SK-N-SH treated with all-trans-retinoic acid at 6 μM for 48 hours (cell line): Measurements from ENCODE around the gene CALML3.

ENCODE experiments used
- ATAC-seq: fragments of 200-7000 bp; cut with Tn5 transposase; 3 replicates; pipeline ENCODE4 v1.9.1; 2020; ENCODE audit warnings: mild to moderate bottlenecking, moderate library complexity
- ARNTL ChIP-seq: fragments of 450-650 bp; formaldehyde crosslinking; IDR thresholded peaks from 2 replicates; pipeline ENCODE4 v1.5.0; 2020; ENCODE audit warnings: low read depth, mild to moderate bottlenecking, moderate library complexity, borderline replicate concordance
- CSDC2 ChIP-seq: fragments of 250-450 bp; sonication (Bioruptor Pico); IDR thresholded peaks from 2 replicates; pipeline ENCODE4 v1.5.0; 2020; ENCODE audit warnings: mild to moderate bottlenecking, moderate library complexity
- ESRRG ChIP-seq: fragments of 250-450 bp; sonication (Bioruptor Pico); IDR thresholded peaks from 2 replicates; pipeline ENCODE4 v1.6.1; 2021; ENCODE audit warnings: mild to moderate bottlenecking
- GLIS3 ChIP-seq: fragments of 250-450 bp; sonication (Bioruptor Pico); IDR thresholded peaks from 2 replicates; pipeline ENCODE4 v1.5.0; 2020; ENCODE audit warnings: mild to moderate bottlenecking, moderate library complexity
- ISL1 ChIP-seq: fragments of 250-450 bp; sonication (Bioruptor Pico); IDR thresholded peaks from 2 replicates; pipeline ENCODE4 v2.1.2; 2022; ENCODE audit warnings: mild to moderate bottlenecking, moderate library complexity
- OSR1 ChIP-seq: fragments of 250-450 bp; sonication (Bioruptor Pico); IDR thresholded peaks from 2 replicates; pipeline ENCODE4 v1.8.0; 2022; ENCODE audit warnings: moderate library complexity, mild to moderate bottlenecking, inconsistent platforms
- PPARA ChIP-seq: fragments of 250-450 bp; sonication (Bioruptor Pico); IDR thresholded peaks from 2 replicates; pipeline ENCODE4 v1.5.0; 2020; ENCODE audit warnings: mild to moderate bottlenecking, borderline replicate concordance
- RARB ChIP-seq: fragments of 250-450 bp; sonication (Bioruptor Pico); IDR thresholded peaks from 2 replicates; pipeline ENCODE4 v1.8.0; 2021; ENCODE audit warnings: mild to moderate bottlenecking, moderate library complexity
- SNAI2 ChIP-seq: fragments of 250-450 bp; sonication (Bioruptor Pico); IDR thresholded peaks from 2 replicates; pipeline ENCODE4 v1.5.0; 2020; ENCODE audit warnings: mild to moderate bottlenecking, moderate library complexity
- TOX ChIP-seq: fragments of 250-450 bp; sonication (Bioruptor Pico); IDR thresholded peaks from 2 replicates; pipeline ENCODE4 v1.8.0; 2021; ENCODE audit warnings: mild to moderate bottlenecking, moderate library complexity, borderline replicate concordance
- ZC3H10 ChIP-seq: fragments of 250-450 bp; sonication (Bioruptor Pico); IDR thresholded peaks from 2 replicates; pipeline ENCODE4 v1.5.1; 2021; ENCODE audit warnings: mild to moderate bottlenecking, moderate library complexity
- ZFP3 ChIP-seq: fragments of 250-450 bp; sonication (Bioruptor Pico); IDR thresholded peaks from 2 replicates; pipeline ENCODE4 v1.5.0; 2020; ENCODE audit warnings: mild to moderate bottlenecking, moderate library complexity
- ZFP30 ChIP-seq: fragments of 450-650 bp; formaldehyde crosslinking; IDR thresholded peaks from 2 replicates; pipeline ENCODE4 v1.5.0; 2022; ENCODE audit warnings: mild to moderate bottlenecking, moderate library complexity
- ZNF565 ChIP-seq: fragments of 450-650 bp; formaldehyde crosslinking; conservative IDR thresholded peaks from 2 replicates; pipeline ENCODE4 v1.5.0; 2020; ENCODE audit warnings: low read depth, mild to moderate bottlenecking, moderate library complexity
- ZNF70 ChIP-seq: fragments of 450-650 bp; formaldehyde crosslinking; IDR thresholded peaks from 2 replicates; pipeline ENCODE4 v1.5.0; 2020; ENCODE audit warnings: mild to moderate bottlenecking, moderate library complexity
- ZNF8 ChIP-seq: fragments of 450-650 bp; formaldehyde crosslinking; IDR thresholded peaks from 2 replicates; pipeline ENCODE4 v1.5.0; 2020; ENCODE audit warnings: mild to moderate bottlenecking, moderate library complexity
- TF ChIP-seq, protein P1 (sequence below): fragments of 250-450 bp; sonication (Bioruptor Pico); IDR thresholded peaks from 2 replicates; pipeline ENCODE4 v1.8.0; 2021; ENCODE audit warnings: low read depth, mild to moderate bottlenecking, moderate library complexity, borderline replicate concordance
- TF ChIP-seq, protein P2 (sequence below): fragments of 250-450 bp; sonication (Bioruptor Pico); IDR thresholded peaks from 2 replicates; pipeline ENCODE4 v1.5.0; 2020; ENCODE audit warnings: mild to moderate bottlenecking, moderate library complexity
- TF ChIP-seq, protein P3 (sequence below): fragments of 250-450 bp; sonication (Bioruptor Pico); IDR thresholded peaks from 2 replicates; pipeline ENCODE4 v1.8.0; 2020; ENCODE audit warnings: mild to moderate bottlenecking, moderate library complexity, borderline replicate concordance
- TF ChIP-seq, protein P4 (sequence below): fragments of 250-450 bp; sonication (Bioruptor Pico); IDR thresholded peaks from 2 replicates; pipeline ENCODE4 v1.5.1; 2020; ENCODE audit warnings: low read depth, mild to moderate bottlenecking, moderate library complexity
- TF ChIP-seq, protein P5 (sequence below): fragments of 250-450 bp; sonication (Bioruptor Pico); IDR thresholded peaks from 2 replicates; pipeline ENCODE4 v1.5.1; 2021; ENCODE audit warnings: mild to moderate bottlenecking, moderate library complexity

CALML3 gene

DNA sequence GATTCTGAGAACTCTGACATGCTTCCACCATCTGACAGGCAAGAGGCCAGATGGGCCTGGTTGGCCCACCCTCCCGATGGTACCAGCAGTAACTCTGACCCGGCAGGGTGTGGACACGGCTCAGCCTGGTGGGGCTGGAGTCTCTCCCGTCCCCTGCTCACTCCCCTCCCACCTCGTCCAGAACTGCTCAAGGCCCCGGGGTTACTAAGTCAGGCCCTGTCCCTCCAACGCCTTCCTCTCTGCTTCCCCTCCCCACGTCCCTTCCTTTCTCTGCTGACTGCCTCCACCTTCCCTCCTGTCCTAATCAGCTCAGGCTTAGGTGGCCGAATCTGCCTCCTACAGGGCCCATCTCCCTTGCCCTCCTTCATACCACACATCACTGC lies 37.9 kb upstream of the CALML3 start:
- no peak for ATAC-seq
- TF ChIP-seq ESRRG (no peak), CSDC2 (no peak), ZFP30 (CRISPR knock-in tag) (no peak), ISL1 (CRISPR knock-in tag) (no peak), PPARA (CRISPR knock-in tag) (no peak), OSR1 (CRISPR knock-in tag) (no peak), ZC3H10 (CRISPR knock-in tag) (no peak), GLIS3 (CRISPR knock-in tag) (no peak), SNAI2 (no peak)
- TF ChIP-seq, protein P1, sequence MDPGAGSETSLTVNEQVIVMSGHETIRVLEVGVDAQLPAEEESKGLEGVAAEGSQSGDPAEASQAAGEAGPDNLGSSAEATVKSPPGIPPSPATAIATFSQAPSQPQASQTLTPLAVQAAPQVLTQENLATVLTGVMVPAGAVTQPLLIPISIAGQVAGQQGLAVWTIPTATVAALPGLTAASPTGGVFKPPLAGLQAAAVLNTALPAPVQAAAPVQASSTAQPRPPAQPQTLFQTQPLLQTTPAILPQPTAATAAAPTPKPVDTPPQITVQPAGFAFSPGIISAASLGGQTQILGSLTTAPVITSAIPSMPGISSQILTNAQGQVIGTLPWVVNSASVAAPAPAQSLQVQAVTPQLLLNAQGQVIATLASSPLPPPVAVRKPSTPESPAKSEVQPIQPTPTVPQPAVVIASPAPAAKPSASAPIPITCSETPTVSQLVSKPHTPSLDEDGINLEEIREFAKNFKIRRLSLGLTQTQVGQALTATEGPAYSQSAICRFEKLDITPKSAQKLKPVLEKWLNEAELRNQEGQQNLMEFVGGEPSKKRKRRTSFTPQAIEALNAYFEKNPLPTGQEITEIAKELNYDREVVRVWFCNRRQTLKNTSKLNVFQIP (CRISPR knock-in tag), result no peak
- TF ChIP-seq, protein P2, sequence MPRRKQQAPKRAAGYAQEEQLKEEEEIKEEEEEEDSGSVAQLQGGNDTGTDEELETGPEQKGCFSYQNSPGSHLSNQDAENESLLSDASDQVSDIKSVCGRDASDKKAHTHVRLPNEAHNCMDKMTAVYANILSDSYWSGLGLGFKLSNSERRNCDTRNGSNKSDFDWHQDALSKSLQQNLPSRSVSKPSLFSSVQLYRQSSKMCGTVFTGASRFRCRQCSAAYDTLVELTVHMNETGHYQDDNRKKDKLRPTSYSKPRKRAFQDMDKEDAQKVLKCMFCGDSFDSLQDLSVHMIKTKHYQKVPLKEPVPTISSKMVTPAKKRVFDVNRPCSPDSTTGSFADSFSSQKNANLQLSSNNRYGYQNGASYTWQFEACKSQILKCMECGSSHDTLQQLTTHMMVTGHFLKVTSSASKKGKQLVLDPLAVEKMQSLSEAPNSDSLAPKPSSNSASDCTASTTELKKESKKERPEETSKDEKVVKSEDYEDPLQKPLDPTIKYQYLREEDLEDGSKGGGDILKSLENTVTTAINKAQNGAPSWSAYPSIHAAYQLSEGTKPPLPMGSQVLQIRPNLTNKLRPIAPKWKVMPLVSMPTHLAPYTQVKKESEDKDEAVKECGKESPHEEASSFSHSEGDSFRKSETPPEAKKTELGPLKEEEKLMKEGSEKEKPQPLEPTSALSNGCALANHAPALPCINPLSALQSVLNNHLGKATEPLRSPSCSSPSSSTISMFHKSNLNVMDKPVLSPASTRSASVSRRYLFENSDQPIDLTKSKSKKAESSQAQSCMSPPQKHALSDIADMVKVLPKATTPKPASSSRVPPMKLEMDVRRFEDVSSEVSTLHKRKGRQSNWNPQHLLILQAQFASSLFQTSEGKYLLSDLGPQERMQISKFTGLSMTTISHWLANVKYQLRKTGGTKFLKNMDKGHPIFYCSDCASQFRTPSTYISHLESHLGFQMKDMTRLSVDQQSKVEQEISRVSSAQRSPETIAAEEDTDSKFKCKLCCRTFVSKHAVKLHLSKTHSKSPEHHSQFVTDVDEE, result no peak
- TF ChIP-seq, protein P3, sequence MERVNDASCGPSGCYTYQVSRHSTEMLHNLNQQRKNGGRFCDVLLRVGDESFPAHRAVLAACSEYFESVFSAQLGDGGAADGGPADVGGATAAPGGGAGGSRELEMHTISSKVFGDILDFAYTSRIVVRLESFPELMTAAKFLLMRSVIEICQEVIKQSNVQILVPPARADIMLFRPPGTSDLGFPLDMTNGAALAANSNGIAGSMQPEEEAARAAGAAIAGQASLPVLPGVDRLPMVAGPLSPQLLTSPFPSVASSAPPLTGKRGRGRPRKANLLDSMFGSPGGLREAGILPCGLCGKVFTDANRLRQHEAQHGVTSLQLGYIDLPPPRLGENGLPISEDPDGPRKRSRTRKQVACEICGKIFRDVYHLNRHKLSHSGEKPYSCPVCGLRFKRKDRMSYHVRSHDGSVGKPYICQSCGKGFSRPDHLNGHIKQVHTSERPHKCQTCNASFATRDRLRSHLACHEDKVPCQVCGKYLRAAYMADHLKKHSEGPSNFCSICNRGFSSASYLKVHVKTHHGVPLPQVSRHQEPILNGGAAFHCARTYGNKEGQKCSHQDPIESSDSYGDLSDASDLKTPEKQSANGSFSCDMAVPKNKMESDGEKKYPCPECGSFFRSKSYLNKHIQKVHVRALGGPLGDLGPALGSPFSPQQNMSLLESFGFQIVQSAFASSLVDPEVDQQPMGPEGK (CRISPR knock-in tag), result no peak

DNA sequence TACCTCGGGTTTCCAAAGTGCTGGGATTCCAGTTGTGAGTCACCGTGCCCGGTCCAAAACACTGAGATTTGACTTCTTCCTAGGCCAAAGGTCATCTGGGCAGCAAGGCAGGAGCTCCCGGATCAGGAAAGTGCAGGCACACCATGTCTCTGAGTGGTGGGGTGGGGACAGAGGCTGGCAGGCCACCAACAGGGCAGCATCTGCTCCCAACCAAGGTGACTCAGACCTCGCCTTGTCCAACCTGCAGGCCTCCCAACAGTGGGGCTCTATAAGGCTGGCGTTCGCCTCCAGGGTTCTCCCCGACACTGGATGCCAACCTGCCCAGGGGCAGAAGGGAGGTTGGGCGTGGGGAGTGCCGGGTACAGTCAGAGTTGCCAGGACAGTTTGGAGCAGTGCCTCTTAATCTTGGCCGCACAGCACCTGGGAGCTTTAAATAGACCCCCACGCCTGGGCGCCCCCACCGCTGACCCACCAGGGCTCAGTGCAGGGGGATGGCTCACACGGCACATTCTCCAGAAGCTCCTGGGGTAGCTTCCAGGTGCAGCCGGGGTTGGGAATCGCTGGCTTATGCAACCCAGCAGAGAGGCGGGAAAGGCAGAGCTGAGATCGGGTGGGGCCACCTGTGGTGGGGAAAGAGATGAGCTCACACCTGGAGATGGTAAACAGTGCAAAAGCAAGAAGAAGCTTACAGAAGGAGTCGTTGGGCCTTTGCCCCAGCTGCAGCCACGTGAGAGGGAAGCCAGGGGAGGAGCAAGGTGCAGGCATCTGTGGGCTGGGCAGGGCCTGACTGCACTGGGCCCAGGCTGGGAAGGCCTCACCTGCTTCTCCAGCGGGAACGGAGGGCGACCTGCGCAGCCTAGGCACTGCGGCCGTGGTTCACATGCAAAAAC lies 36.2 kb upstream of the CALML3 start:
- TF ChIP-seq ZFP3 (no peak), ISL1 (CRISPR knock-in tag) (no peak), ZNF70 (CRISPR knock-in tag) (no peak), TOX (no peak), GLIS3 (CRISPR knock-in tag) (no peak), ZNF8 (no peak), ZNF565 (CRISPR knock-in tag) (no peak), PPARA (CRISPR knock-in tag) (no peak), RARB (CRISPR knock-in tag) (no peak), ZFP30 (CRISPR knock-in tag) (no peak), ESRRG (no peak), ARNTL (CRISPR knock-in tag) (no peak)
- TF ChIP-seq, protein P1 (CRISPR knock-in tag), result no peak
- TF ChIP-seq, protein P4, sequence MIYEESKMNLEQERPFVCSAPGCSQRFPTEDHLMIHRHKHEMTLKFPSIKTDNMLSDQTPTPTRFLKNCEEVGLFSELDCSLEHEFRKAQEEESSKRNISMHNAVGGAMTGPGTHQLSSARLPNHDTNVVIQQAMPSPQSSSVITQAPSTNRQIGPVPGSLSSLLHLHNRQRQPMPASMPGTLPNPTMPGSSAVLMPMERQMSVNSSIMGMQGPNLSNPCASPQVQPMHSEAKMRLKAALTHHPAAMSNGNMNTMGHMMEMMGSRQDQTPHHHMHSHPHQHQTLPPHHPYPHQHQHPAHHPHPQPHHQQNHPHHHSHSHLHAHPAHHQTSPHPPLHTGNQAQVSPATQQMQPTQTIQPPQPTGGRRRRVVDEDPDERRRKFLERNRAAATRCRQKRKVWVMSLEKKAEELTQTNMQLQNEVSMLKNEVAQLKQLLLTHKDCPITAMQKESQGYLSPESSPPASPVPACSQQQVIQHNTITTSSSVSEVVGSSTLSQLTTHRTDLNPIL (CRISPR knock-in tag), result no peak
- TF ChIP-seq, protein P3 (CRISPR knock-in tag), result no peak
- TF ChIP-seq, protein P5, sequence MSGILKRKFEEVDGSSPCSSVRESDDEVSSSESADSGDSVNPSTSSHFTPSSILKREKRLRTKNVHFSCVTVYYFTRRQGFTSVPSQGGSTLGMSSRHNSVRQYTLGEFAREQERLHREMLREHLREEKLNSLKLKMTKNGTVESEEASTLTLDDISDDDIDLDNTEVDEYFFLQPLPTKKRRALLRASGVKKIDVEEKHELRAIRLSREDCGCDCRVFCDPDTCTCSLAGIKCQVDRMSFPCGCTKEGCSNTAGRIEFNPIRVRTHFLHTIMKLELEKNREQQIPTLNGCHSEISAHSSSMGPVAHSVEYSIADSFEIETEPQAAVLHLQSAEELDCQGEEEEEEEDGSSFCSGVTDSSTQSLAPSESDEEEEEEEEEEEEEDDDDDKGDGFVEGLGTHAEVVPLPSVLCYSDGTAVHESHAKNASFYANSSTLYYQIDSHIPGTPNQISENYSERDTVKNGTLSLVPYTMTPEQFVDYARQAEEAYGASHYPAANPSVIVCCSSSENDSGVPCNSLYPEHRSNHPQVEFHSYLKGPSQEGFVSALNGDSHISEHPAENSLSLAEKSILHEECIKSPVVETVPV (CRISPR knock-in tag), result no peak
- TF ChIP-seq, protein P2, result no peak
- TF ChIP-seq, all 23 proteins: peak for 0
- ATAC-seq, result no peak
